COLO668 (cell line): ENCODE measurements around the gene SMC4.

Source experiments
- DNase-seq: peaks from one replicate; lab custom pipeline; 2025; ENCODE audit not compliant: unreplicated experiment; lab: John Stamatoyannopoulos, UW

Gene SMC4

DNA sequence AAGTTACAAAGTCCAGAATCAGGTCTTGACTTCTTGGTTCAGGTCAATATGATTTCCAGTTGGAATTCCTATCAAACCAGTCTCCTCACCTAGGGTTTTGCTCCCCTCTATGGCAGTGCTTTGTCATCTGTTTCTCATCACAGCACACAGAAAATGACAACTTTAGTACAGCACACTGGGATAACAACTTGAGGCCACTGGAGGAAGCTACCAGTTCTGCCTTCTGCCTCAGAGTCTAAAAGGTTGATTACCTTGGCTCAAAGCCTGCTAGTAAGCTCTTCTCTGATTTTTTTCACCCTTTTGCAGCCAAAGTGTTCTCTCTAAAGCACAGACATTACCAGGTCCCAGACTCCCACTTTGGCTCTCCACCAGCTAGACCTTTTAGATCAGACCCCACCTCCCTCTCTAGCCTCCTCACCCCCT, 75.0 kb downstream of the SMC4 start:
- no peak for DNase-seq

- no peak for DNase-seq
Observed at GRCh38 chr3:160475153-160475552, 75.7 kb downstream of the SMC4 start.

DNA sequence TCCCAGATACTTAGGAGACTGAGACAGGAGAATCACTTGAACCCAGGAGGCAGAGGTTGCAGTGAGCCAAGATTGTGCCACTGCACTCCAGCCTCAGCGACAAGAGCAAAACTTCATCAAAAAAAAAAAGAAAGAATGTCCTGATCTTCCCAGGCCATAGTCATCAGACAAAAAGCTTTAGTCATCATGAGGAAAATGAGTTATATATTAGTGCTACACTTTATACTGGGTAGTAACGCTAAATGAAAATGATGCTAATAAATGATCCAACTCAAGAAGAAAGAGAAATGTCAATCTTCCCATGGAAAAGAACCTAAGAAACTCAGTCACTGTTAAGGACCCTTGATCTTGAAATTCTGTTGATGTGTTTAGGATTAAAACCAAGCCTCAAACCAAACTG, 76.4 kb downstream of the SMC4 start:
- no peak for DNase-seq

DNA sequence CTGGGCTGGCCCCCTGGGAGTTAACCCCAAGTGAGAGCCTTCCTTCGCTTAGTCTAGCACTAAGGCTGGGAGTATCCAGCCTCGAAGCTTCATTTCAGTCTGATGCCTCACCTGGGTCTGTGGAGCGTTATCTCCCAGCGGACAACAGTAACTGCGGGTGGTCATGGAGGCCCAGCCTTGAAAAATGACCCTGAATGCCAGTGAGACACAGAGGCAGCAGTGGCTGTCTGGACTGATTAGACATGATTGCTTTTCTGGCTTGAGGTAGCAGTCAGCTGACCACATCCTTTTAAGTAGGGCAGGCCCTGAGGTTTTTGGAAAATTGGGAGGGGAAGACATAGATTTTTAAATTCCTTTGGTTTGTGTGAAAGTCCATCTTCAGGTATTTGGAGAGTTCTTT, 78.3 kb downstream of the SMC4 start:
- DNase-seq: no peak

DNA sequence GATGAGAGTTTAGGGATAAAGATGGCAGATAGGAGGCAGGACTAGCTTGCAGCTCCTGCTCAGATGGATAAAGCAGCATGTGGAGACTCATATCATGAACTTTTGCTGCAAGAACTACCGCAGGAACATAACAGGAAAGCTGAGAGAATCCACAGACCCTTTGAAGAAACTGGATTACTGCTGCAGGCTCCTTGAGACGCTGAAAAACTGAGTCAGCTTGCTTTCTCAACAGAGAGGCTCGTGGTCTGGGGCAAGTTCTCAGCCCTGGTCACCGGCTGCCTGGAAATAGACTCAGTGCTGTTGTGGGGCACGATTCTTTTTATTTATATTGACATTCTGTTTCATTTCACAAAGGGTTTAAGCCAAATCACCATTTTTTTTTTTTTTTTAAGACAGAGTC, 78.9 kb downstream of the SMC4 start:
- no peak for DNase-seq

DNA sequence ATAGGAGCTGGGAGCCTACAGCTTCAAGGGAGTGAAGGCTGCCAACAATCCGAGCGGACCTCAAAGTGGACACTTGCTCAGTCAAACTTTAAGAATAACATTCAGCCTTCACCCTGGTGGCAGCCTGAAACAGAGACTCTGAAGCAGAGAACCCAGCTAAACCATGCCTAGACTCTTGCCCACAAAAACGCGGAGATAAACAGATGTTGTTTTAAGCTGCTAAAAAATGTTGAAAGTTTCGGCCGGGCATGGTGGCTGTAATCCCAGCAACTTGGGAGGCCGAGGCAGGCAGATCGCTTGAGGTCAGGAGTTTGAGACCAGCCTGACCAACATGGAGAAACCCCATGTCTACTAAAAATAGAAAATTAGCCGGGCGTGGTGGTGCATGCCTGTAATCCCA, 79.9 kb downstream of the SMC4 start:
- DNase-seq: no peak

GRCh38 chr3:160480931-160481330, 81.5 kb downstream of the SMC4 start:
- DNase-seq: no peak

DNA sequence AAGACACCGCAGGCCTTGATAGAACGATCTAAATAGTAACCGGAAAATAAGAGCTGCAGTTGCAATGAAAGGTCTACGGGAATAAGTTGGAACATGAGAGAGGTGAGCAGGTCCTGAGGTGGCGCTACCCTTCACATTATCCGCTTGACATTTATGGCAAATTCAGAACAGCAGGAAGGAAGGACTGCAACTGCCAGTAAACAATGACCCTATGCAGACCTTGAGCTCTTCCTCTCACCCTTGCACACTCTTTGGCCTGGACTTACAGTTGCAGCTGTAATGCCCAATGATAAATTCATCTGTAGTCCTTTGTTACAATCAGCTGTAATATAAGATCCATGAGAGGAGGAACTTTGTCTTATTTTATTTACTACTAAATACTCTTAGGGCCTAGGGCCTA, 82.4 kb downstream of the SMC4 start:
- no peak for DNase-seq

DNA sequence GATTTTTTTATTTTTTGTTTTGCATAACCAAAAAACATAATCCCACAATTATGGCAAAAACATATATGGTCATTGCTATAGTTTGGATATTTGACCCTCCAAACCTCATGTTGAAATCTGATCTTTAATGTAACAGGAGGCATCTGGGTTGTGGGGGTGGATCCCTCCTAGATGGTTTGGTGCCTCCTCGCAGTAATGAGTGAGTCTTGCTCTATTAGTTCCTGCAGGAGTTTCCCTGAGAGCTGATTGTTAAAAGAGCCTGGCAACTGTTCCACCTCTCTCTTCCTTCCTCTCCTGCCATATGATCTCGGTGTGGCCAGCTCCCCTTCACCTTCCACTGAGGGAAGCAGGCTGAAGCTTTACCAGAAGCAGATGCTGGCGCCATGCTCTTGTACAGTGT, 83.3 kb downstream of the SMC4 start:
- DNase-seq: no peak
